Ovary (tissue), 3 donors: ENCODE results near the gene KCNJ16.
"Not testable (repeated sequence)": the region's sequence is repeated elsewhere in the genome, so short reads cannot be mapped to it uniquely, and the experiment has no call there.

Source experiments
- POLR2A ChIP-seq: fragments of 450-650 bp; IDR thresholded peaks from one replicate; pipeline ENCODE4 v1.6.1; 2017; ENCODE audit warnings: antibody characterized with exemption, mild to moderate bottlenecking, moderate library complexity
- TF ChIP-seq, protein P1 (sequence below), 3 donors: fragments of 450-650 bp in 2 of 3; fragments of 200-600 bp in 1 of 3; IDR thresholded peaks; one replicate each; pipeline versions ENCODE4 v1.5.1 to v1.8.0; 2016 to 2022; ENCODE audit warnings: antibody characterized with exemption in 3 of 3, mild to moderate bottlenecking in 1 of 3
- donor health status: DM: no; HTN: no; CAD: no.

DNA sequence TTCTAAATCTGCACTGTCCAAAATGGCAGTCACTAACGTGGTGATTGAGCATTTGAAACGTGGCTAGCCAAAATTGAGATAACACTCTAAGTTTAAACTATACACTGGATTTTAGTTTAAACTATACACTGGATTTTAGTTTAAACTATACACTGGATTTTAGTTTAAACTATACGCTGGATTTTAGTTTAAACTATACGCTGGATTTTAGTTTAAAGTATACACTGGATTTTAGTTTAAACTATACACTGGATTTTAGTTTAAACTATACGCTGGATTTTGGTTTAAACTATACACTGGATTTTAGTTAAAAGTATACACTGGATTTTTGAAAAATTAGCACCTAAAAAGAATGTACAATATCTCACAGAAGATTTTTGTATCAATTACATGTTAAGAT lies 29.2 kb upstream of the KCNJ16 start:
- TF ChIP-seq, protein P1, sequence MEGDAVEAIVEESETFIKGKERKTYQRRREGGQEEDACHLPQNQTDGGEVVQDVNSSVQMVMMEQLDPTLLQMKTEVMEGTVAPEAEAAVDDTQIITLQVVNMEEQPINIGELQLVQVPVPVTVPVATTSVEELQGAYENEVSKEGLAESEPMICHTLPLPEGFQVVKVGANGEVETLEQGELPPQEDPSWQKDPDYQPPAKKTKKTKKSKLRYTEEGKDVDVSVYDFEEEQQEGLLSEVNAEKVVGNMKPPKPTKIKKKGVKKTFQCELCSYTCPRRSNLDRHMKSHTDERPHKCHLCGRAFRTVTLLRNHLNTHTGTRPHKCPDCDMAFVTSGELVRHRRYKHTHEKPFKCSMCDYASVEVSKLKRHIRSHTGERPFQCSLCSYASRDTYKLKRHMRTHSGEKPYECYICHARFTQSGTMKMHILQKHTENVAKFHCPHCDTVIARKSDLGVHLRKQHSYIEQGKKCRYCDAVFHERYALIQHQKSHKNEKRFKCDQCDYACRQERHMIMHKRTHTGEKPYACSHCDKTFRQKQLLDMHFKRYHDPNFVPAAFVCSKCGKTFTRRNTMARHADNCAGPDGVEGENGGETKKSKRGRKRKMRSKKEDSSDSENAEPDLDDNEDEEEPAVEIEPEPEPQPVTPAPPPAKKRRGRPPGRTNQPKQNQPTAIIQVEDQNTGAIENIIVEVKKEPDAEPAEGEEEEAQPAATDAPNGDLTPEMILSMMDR (IDR thresholded peaks at IDR 0.05): not testable (repeated sequence)
- not testable (repeated sequence) for TF ChIP-seq POLR2A
